NCI-H2196 (cell line): ENCODE data around the gene GRIA1.
"Not testable (repeated sequence)": the region's sequence is repeated elsewhere in the genome, so short reads cannot be mapped to it uniquely, and the experiment has no call there.

Experiments used
- DNase-seq: peaks from one replicate; lab custom pipeline; 2025; ENCODE audit not compliant: unreplicated experiment; lab: John Stamatoyannopoulos, UW

The GRIA1 gene

GRCh38 chr5:153711755-153712154, 221.3 kb downstream of the GRIA1 start:
- DNase-seq = no peak

- no peak for DNase-seq
These were observed 222.5 kb downstream of the GRIA1 start for GRCh38 chr5:153712946-153713345.

GRCh38 chr5:153713943-153714342, 223.5 kb downstream of the GRIA1 start:
- DNase-seq = no peak

- DNase-seq = no peak
These were observed 224.3 kb downstream of the GRIA1 start for GRCh38 chr5:153714798-153715197.

- no peak for DNase-seq
These were observed 226.8 kb downstream of the GRIA1 start for GRCh38 chr5:153717287-153717686.

GRCh38 chr5:153718713-153719112, 228.2 kb downstream of the GRIA1 start:
- peak; percentile 51 for DNase-seq

- peak; percentile 3 for DNase-seq
These were observed 228.9 kb downstream of the GRIA1 start for GRCh38 chr5:153719324-153719723.

- DNase-seq = not testable (repeated sequence)
These were observed 232.6 kb downstream of the GRIA1 start for GRCh38 chr5:153723022-153723610.

- DNase-seq = no peak
These were observed 251.6 kb downstream of the GRIA1 start for GRCh38 chr5:153742060-153742459.

- DNase-seq = no peak
These were observed 254.3 kb downstream of the GRIA1 start for GRCh38 chr5:153744751-153745150.

- DNase-seq = no peak
These were observed 255.4 kb downstream of the GRIA1 start for GRCh38 chr5:153745778-153746395.

GRCh38 chr5:153746440-153746839, 256.0 kb downstream of the GRIA1 start:
- no peak for DNase-seq

GRCh38 chr5:153748823-153749222, 258.4 kb downstream of the GRIA1 start:
- DNase-seq = no peak

GRCh38 chr5:153749960-153750359, 259.5 kb downstream of the GRIA1 start:
- peak; percentile 4 for DNase-seq

- no peak for DNase-seq
These were observed 260.8 kb downstream of the GRIA1 start for GRCh38 chr5:153751251-153751650.

- no peak for DNase-seq
These were observed 262.4 kb downstream of the GRIA1 start for GRCh38 chr5:153752890-153753289.

- no peak for DNase-seq
These were observed 263.4 kb downstream of the GRIA1 start for GRCh38 chr5:153753645-153754432.

- no peak for DNase-seq
These were observed 265.5 kb downstream of the GRIA1 start for GRCh38 chr5:153755913-153756500.

- no peak for DNase-seq
These were observed 266.1 kb downstream of the GRIA1 start for GRCh38 chr5:153756540-153756939.

GRCh38 chr5:153765987-153766386, 275.5 kb downstream of the GRIA1 start:
- no peak for DNase-seq

GRCh38 chr5:153767221-153768188, 277.0 kb downstream of the GRIA1 start:
- DNase-seq = no peak
